CD4-positive, alpha-beta T cell treated with Interleukin-15 for 1 hour (primary cell): ENCODE results near the gene TSPAN18.
A peak's percentile ranks its signal among the peaks of the same experiment; 100 is the strongest.

ENCODE experiments used
- DNase-seq: peaks from one replicate; pipeline ENCODE4 v3.0.0-alpha.2; 2020

TSPAN18 gene

DNA sequence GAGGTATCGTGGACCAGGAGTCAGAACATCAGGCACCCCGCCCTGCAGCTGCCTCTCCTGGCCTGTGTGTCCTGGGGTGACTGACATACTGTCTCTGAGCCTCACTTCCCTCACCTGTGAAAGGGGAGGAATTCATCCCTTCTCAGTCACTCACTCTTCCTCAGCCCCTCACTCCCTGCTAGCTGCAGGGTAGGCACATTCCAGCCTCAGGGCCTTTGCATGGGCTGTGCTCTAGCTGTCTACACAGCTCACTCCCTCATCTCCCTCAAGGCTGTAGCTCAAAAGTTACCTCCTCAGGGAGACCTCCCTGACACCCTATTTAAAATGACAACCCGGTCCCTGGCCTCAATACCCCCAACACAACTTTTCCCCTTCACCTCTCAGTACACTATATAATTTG is 221.4 kb downstream of the TSPAN18 start:
- DNase-seq: no peak

DNA sequence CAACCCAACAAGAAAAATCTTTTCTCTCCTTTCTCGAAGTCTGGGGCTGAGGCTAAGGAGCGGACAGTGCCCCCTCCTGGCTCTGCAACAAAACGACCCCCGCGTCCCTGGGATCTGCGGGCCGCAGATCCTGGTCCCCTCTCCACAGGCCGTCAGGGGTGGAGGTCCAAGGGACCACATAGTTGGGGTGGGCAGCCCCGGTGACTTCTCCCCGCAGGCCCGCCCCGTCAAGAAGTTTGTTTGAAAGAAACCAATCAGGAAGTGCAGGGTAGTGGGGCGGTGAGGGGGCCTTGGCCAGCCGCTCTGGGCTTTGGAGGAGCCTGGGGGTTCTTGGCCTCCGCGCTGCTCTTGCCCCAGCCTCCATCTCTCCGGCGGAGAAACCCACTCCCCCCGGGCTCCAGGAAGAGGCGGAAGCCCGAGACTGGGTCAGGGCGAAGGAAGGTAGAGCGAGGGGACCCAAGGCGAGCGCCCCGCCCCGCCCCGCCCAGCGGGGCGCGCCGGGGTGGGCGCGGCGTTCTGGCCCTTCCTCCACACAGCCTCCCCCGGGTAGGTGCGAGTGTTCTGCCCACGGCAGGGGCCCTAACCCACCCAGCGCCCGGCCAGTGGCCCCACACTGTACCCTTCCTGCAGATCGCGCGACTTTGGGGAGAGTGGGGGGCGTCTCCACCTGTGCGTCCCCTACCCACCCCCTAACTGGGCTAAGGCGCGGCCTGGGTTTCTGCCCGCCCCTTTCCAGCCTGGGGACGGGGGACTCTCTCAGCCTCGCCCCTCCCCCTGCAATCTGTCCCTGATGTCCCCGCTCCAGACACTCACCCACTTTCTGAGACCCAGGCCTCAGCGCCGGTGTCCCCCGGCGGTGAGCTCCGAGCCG is 222.6 kb downstream of the TSPAN18 start:
- DNase-seq: no peak

DNA sequence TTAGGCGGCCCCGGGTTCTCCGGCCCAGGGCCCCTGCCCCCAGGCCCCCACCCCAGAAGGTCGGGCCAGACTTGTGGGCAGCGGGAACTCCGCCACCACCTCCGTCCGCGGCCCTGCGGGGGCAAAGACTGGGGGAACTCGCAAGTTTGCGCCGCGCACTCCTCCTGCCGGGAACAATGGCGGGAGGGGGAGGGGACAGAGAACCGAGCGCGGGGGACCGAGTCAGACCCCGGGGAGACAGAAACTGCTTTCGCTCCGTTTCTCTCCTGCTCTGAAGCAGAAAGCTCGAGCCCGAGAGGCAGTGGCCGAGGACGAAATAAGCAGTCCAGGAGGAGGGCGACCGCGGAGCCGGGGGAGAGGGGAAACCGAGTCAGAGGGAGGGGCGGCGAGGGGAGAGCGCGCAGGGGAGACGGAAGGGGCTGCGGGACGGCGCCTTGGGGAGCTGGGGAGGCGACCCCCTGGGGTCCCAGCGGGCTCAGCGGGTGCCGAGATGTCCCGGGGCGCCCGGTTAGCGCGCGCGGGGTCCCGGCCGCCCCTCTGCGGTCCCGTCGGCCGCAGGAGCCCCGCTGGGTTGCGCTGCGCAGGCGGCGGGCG is 223.4 kb downstream of the TSPAN18 start:
- no peak for DNase-seq

DNA sequence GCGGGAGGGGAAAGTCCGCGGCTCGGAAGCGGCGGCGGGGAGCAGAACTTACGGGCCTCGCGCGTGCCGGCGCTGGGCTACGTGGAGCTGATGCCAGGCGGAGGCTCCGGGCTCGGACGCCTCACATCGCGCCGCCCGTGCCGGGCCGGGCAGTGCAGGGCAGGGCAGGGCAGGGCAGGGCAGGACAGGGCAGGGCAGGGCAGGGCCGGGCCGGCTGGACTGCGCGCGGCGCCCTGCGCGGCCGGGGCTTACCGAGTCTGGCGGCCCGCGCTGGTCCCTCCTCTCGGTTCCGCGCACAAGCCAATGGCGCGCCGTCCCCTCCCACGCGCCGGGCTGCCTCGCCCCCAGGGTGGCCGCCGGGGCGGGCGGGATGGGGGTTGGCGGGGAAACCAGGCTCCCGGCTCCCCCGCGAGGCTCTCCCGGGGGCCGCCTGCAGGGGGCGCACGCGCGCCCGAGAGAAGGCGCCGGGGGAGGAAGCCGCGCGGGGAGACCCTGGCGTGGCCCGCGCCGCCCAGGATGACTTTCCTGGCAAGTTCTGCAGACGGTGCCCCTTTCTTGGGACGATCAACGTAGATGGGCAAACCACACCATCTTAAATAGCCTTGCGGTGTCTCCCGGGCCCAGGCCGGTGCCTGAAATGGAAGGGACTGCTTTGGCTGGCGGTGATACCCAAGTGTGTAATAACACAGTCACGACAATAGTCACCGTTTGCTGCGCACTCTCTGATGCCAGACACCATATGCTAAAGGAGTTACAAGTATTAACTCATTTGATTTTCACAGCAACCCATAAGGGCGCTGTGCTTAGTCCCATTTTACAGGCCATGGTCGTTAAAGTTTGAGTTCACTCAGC is 224.1 kb downstream of the TSPAN18 start, which contains the start of gene TP53I11:
Gene TP53I11, minus strand, starts transcription at position 259 of the 852 bp plus-strand sequence. CDS start 12,548 bp downstream, outside the sequence.
- peak; percentile 74 for DNase-seq

DNA sequence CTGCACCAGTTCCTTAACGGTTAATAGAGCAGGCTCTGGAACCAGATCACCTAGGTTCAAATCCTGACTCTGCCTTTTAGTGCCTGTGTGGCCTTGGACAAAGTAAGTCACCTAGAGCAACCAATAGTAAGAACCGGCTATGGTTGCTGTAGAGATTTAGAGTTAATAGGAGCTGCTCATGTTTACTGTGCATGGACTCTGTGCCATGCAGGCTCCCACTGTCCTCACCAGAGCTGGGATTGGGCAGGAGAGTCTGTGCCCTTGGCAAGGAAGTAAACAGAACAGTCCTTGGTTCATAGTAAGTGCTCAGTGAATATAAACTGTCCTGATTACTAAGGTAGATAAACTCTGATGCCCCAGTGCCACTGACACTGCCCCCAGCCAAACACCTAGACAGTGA is 225.3 kb downstream of the TSPAN18 start:
- no peak for DNase-seq

DNA sequence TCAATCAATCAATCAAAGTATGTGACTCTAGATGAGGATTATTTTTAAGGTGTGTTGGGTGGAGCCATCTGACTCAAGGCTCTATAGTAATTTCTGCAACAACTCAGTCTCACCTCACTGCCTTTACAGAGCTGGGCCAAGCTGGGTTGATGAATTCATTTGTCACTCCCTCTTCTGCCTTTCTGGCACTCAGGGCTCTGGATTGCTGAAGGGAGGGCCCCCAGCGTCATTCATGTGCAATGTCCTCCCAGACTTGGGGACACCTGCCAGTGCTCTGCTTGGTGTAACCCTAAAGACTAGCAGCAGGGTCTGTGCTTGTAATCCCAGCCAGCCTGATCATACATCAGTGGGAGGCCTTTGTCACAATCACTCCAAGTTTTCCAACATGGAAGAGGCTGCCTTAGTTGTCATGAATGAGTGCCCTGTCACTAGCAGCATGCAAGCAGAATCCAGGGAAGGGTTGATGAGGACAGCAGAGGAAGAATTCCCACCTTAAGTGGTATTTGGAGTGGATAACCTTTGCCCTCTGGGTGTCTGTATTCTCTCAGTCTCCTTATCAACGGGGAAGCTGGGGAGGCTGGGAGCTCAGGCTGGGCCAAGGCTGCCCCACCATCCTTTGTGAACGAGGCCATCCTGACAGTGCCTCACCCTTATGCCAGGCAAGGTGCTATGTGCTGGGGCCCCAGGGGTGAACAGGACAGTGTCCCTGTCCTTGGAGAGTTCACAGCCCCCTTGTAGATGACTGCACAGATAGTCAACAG is 225.9 kb downstream of the TSPAN18 start:
- DNase-seq: no peak

DNA sequence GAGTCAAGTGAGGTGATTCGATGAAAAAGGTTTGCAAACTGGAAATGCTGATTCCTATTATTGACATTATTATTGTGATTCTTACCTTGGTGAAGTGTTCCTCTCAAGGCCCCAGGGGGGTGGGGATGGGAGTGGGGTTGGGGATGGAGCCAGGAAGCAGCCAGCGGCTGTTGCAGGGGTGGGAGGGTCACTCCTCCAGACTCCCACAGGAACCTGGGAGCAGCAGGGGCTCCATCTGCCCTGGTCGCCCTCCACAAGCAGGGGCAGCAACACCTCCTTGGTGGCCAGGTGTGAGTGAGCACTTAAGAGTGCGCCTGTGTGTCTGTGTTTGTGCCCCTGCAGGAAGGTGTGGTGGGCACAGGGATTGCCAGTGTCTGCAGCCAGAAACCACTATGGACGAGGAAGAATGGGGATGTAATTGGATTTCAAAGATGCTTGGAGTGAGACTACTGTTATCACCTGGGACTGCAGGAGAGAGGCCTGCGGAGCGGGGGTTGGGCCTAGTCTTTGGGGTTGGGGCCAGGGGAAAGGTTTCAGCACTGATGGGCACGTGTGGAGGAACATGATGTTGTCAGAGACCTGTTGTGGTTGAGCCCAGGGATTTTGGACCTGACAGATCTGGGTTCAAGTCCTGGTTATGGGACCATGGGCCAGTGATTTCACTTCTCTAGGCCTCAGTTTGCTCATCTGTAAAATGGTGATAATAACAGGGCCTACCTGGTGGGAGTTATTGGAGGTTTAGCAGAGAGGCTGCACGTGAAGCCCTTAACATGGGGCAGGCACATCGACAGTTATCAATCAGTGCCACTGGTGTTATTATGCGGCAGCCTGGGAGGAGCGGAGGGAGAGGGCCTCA is 227.5 kb downstream of the TSPAN18 start:
- no peak for DNase-seq

DNA sequence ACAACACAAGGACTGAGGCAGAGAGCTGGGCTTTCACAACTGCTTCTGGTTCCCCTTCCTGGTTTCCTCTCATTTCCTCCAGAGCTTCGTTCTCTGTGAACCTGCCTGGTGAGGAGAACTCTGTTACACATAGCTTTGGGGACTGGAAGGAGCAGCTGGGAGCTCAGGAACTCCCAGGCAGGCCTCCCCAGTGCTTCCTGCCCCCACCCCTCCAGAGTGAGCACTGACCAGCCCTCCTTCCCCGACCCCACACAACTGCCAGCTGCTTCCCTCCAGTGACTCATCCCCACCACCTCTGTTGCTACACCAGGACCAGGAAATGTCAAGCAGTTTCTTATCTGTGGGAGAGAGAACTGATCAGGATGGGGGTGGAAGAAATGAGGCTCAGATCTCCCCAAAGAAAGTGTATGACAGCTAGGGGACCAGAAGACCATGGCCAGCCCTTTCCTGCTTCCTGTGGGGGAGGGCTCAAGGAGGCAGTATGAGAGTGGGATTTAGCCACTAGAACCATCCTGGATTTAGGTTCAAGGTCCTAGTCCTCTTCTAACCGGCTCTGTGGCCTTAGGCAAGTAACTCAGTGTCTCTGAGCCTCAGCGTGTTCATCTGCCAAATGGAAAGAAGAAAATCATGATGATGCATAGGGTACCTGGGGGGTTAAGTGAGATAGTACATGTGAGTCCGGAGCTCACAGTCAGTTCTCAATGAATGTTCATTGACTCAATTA is 228.4 kb downstream of the TSPAN18 start:
- DNase-seq: peak; percentile 61

DNA sequence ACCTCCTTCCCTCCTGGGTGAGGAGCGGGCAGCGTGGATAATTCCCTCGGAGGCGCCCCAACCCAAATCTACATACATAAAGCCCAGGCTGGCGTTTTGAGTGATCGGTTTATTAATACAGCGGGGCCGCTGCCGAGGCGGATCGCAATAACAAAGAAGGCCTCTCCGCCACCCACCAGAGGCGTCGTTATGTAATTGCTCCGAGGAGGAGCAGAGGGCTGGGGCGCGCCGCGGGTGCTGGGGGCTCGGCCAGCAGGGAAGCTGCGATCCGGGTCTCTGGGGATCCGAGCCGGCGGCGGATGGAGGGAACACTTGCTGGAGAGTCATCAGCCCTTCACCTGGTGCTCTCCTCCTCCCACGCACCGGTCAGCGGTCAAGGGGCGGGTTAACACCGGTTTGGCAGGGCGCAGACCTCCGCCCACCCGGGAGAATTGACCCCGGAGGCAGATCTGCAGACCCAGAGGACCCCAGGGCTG is 230.3 kb downstream of the TSPAN18 start:
- DNase-seq: no peak

DNA sequence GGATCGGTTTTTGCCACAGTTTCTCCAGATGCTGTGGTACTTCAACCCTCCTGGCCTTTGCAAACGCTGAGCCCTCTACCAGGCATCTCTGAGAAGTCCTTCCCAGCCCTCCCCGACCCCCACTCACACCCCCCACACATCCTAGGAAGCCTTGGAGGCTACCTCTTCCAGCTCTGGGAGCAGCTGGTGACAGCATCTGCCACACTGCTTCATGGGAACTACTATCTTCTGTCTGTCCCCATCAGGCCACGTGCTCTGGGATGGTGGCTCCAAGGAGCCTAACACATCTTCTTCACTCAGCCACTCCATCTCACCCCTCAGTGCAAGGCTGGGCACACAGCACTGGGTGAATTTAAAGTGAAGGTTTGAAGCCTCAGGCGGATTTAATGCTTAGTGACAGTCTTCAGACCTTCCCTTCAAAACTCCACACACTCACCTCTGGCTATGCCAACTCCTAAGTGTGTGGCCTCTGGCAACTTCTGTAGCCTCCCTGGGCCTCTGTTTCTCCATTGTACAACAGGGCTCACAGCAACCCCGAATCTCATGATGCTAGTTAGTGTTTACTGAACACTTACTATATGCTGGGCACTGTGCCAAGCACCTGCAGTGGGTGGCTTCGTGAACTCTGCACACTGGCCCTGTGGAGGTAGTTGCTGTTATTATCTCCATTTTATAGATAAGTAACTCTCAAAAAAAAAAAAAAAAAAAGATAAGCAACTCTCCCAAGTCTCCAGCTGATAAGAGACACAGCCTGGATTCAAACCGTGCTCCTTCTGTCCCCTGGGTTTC is 231.2 kb downstream of the TSPAN18 start:
- no peak for DNase-seq

DNA sequence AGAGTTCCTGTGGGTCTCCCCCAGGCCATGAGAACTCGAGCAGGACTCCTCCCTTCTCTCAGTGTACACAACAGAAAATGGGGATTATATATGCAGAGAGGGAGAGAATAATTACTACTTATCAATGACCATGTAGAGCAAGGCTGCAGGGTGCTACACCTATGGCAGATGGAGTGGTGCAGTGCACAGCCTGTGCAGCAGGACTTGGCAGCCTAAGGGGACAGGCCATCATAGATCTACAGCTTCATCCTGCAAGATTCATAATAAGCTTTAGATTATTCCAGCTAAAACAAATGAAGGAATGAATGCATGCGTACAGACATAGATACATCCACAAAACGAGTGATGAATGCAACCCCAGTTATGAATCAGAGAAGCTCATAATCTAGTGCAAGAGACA is 232.3 kb downstream of the TSPAN18 start:
- DNase-seq: no peak

DNA sequence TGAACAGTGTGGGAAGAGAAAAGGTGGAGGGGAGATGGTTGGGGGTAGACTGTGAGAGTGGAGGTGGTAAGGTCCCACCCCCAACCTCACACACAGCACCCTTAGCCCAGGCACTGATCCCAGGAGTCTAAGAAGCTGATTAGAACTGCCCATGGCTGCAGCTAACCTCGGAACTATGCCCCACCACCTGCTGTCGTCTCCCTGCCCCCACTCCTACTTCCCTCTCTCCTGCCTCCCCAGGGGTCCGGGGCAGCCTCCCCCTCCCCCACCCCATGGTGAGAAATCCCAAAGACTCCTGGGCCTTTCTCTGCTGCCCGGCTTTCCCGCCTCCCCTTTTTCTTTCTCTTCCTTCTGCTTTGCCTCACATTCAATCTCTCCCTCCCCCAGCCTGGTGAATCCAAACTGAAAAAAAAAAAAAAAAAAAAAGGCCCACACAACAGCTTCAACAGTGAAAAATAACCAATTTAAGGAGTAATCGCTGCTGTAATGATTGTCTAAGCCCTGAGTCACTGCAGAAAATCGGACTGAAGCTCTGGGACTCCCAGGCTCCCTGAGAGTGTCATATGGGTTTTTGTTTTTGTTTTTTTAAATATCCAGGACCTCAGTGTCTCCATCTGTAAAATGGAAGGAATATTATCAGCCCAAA is 233.6 kb downstream of the TSPAN18 start:
- no peak for DNase-seq

DNA sequence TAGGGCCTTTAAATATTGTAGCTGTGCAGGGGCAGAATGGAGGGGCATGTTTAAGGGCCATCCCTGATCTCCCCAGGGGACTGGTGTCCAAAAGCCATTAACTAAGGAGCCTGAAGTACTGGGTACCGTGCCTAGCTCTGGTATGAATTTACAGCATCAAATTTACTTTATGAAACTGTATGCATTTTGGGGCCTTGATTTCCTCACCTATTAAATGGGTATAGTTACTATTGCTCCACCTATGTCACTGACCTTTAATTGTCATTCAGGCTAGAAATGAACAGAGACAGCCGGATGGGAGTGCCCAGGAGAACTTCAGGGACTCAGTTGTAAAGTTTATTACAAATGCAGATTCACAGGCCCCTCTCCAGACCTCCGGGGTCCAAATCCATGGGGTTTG is 235.7 kb downstream of the TSPAN18 start:
- no peak for DNase-seq

DNA sequence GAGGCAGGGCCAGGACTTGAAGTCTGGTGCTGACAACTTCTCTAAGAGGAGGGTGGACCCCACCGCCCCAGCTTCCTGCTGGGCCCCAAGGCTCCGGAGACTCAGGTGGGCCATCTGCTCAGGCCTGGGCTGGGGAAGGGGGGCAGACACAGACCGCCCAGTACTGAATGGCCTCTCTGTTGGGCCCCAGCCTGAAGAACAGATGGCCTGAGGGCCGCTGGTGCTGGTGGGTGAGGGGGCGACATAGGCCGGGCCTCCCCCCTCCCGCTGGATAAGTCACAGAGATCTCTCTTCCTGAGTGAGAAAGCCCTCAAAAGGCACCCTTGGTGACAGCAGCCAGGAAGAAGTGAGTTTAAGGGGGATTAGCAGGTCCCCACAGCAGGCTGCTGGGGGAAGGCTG is 236.4 kb downstream of the TSPAN18 start:
- DNase-seq: no peak

DNA sequence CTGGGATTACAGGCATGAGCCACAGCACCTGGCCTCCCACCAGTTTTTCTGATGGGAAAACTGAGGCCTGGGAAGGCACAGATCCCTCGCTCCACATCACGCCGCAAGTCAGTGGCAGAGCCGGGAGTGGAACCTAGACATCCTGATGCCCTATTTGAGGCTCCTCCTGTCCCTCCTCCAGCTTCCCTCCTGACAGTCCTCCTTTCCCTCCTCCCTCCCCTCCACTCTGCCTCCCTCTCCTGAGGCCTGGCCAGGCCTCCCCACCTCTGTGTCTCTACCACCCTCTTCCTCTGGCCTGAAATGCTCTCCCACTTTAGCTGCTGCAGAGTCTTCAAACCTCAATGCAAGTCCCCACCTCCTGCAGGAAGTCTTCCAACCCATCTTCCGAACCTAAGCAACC is 237.2 kb downstream of the TSPAN18 start:
- no peak for DNase-seq

DNA sequence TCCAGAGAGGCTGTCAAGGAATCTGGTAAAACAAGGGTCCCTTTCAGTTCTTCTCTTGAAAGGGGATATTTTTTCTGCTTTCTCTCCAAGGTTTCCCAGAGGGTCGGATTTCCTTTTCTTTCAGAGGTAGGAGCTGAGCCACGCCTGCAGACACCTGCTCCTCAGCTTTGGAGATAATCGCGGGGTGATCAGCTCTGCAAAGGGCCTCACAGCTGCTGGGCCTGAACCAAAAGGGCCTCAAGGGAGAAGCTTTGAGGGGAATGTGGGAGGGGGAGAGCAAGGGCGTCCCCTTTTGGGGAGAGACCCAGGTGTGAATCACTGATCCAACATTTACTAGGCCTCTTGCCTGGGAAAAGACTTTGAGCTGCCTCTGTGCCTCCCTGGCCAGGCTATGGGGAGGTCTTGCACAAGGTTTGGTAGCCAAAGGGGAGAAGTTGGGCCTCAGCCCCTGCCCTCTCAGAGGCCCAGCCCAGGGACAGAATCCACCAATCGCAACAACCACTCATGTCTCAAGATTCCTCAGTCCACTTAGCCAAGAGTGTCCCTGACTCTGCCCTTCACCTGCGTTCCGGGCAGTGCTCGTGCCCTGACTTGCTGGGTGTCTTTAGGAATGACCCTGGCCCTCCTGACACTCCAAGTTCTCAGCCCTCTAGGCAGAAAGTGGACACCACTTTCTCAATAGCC is 237.9 kb downstream of the TSPAN18 start:
- DNase-seq: no peak

DNA sequence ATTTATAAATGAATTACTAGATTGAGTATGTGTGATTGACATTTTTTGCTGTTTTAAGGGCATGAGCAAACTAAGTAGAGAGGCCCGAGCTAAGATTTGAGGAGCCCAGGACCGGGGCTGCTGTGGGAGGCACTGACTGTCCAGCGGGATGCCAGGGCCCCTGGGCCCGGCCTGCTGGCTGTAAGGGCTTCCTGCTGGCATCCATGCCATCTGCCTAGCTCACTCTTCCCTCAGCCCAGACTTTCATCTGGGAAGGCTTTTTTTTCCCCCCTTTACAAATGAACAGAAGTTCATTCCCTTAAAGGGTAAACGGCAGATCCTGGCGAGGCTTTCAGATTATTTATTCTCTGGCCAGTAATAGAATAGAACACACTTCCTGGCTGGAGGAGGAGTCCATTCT is 239.9 kb downstream of the TSPAN18 start:
- no peak for DNase-seq

DNA sequence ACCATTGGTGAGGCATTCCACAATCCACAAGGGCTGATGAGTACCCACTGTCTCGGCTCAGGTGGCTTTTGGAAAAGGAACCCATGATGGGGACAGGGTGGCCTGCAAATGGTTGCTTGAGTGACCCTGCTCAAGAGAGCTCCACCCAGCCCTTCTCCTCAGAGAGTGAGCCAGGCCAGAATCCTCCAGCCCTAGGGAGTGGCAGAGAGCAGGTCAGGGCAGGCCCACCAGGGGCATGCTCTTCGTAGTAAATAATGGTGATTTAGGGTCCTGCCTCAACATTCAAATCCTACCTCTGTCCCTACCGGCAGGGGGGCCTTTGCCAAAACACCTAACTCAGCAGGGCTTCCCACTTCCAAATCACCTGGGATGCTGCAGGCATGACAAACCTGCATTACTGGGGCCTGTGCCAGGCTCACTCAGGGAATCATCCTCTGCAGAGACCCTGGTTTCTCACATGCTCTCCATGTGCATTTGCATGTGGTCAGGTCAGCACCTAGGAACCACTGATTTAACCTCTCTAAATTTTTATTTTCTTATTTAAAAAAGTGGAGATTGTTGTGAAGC is 241.3 kb downstream of the TSPAN18 start:
- DNase-seq: no peak

DNA sequence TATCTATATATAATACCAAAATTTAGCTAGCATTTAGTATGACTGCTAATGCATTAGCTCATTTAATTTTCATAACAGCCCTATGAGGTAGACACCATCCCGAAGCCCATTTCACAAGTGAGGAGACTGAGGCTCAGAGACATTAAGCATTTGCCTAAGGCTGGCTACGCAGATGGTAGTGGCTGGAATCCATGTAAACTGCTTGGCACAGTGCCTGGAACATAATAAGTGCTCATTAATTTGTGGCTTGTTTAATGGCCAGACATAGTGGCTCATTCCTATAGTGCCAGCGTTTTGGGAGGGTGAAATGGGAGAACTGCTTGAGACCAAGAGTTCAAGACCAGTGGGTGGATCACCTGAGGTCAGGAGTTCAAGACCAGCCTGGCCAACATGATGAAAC is 241.7 kb downstream of the TSPAN18 start:
- no peak for DNase-seq
